GM12878 (cell line): ENCODE measurements around the gene COX10. TPM values are rescaled to one million over a fixed set of nuclear protein-coding genes. Genes with fewer than 3 reads are reported as not detected.
A peak's percentile ranks its signal among the peaks of the same experiment; 100 is the strongest.

Experiments
- BCL3 ChIP-seq: IDR thresholded peaks from 2 replicates; pipeline ENCODE4 v1.6.1; 2011; ENCODE audit warnings: borderline replicate concordance, low read depth, mild to moderate bottlenecking, moderate library complexity, low read length; ENCODE audit not compliant: insufficient read depth, poor library complexity, severe bottlenecking
- GABPA ChIP-seq: IDR thresholded peaks from 2 replicates; pipeline ENCODE4 v1.6.1; 2014; ENCODE audit warnings: antibody characterized with exemption, low read depth, mild to moderate bottlenecking, inconsistent platforms
- HSF1 ChIP-seq: fragments of 150-350 bp; IDR thresholded peaks from 2 replicates; pipeline ENCODE4 v1.6.1; 2014; ENCODE audit warnings: mild to moderate bottlenecking, low read depth, low read length
- MEF2B ChIP-seq: fragments of 450-650 bp; IDR thresholded peaks from 2 replicates; pipeline ENCODE4 v1.6.1; 2018; ENCODE audit warnings: mild to moderate bottlenecking, moderate library complexity; ENCODE audit not compliant: partially characterized antibody, poor library complexity, severe bottlenecking
- SMARCA5 ChIP-seq: fragments of 450-650 bp; IDR thresholded peaks from 2 replicates; pipeline ENCODE4 v1.6.1; 2017; ENCODE audit warnings: mild to moderate bottlenecking
- STAT3 ChIP-seq: IDR thresholded peaks from 2 replicates; pipeline ENCODE4 v1.6.1; 2011; ENCODE audit warnings: low read depth, low read length, improper control_type of control experiment
- SUZ12 ChIP-seq: fragments of 200-600 bp; sonication (generic); IDR thresholded peaks from one replicate; pipeline ENCODE4 v1.6.1; 2018; ENCODE audit warnings: antibody characterized with exemption, mild to moderate bottlenecking; ENCODE audit not compliant: unreplicated experiment
- WRNIP1 ChIP-seq: IDR thresholded peaks from 2 replicates; pipeline ENCODE4 v1.6.1; 2011; ENCODE audit warnings: low read depth, low read length, improper control_type of control experiment, borderline replicate concordance
- YY1 ChIP-seq: IDR thresholded peaks from 2 replicates; pipeline ENCODE4 v1.6.1; 2011; ENCODE audit warnings: low read depth, mild to moderate bottlenecking, low read length
- ZNF207 ChIP-seq: fragments of 450-650 bp; IDR thresholded peaks from 2 replicates; pipeline ENCODE4 v1.6.1; 2014; ENCODE audit warnings: antibody characterized with exemption, mild to moderate bottlenecking, borderline replicate concordance
- ZNF217 ChIP-seq: fragments of 450-650 bp; IDR thresholded peaks from 2 replicates; pipeline ENCODE4 v1.6.1; 2017; ENCODE audit warnings: antibody characterized with exemption, mild to moderate bottlenecking
- polyA plus RNA-seq, 11 experiments: library from polyadenylated mRNA; depleted of rRNA in 4 of 11; unstranded in 6 of 11; stranded (reverse) in 5 of 11; fragments of >200 nt; fragmentation: Nextera tagmentation in 4 of 11; fragmentation: Illumina TruSeq in 1 of 11; extraction: Ambion mirVana in 4 of 11; extraction: Trizol in 1 of 11; gene quantifications; 1 replicate in 1 of 11; 2 replicates in 10 of 11; pipeline versions ENCODE4 v1.2.1 to v1.2.3, GENCODE V29; 2011 to 2016; ENCODE audit warnings: inconsistent platforms in 2 of 11, missing spikeins in 2 of 11, low read depth in 1 of 11
- total RNA-seq, 4 experiments: library from RNA; depleted of rRNA in 3 of 4; stranded (reverse); fragments of >200 nt in 3 of 4; fragmentation: Illumina TruSeq in 1 of 4; extraction: Trizol in 1 of 4; gene quantifications; 2 replicates each; pipeline versions ENCODE4 v1.2.1 to v1.2.3, GENCODE V29; 2013 to 2021
- TF ChIP-seq, protein P1 (sequence below): fragments of 450-650 bp; IDR thresholded peaks from 2 replicates; pipeline ENCODE4 v1.6.1; 2018; ENCODE audit warnings: mild to moderate bottlenecking, low read depth, moderate library complexity; ENCODE audit not compliant: partially characterized antibody
- TF ChIP-seq, protein P2 (sequence below): fragments of 450-650 bp; formaldehyde crosslinking; IDR thresholded peaks from 2 replicates; pipeline ENCODE4 v1.5.0; 2022; ENCODE audit warnings: mild to moderate bottlenecking, missing genetic modification characterization
- TF ChIP-seq, protein P3 (sequence below): fragments of 450-650 bp; conservative IDR thresholded peaks from 2 replicates; pipeline ENCODE4 v1.6.1; 2017; ENCODE audit warnings: mild to moderate bottlenecking, moderate library complexity
- TF ChIP-seq, protein P4 (sequence below): fragments of 450-650 bp; IDR thresholded peaks from 2 replicates; pipeline ENCODE4 v1.6.1; 2017; ENCODE audit warnings: low read depth, mild to moderate bottlenecking, moderate library complexity

The COX10 gene
- total and polyA plus RNA-seq, 10 of the 15 experiments (the other 5 are each of a cell fraction or from before 2014, with no cell fraction given), result 9.6 to 29.4 (median 21.3) TPM

DNA sequence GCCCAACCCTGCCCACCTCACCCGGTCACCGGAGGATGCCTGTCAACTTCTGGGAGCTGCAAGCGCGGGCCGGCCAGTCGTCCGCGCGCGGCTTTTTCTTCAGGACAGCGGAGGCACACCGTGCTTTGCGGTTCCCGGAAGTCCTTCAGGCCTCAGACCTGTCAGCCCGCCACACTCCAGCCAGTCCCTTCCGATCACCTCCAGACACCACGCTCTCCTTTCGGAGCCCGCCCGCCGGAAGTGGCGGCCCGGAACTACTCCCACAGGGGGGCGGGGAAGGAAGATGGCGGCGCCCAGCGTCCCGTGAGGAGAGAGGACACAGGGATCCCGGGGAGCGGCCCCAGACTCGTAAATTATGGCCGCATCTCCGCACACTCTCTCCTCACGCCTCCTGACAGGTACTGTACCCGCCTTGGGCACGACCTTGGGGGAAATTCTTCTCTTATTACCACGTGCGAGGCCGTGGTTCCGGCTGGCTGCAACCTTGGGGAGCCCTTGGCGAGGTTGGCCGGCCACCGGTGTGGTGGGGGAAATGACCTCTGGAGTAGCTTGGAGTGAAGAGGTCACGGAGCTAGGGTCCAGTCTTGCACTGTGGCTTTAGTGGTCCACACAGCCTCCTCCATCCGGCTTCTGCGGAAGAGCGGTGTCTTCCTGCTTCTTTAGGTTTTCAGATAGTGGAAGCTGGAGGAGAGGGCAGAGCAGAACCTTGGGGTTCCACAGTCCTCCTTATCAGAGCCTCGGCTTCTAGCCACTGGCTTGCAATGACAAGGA, at the start of gene COX10 (continued):
- TF ChIP-seq, protein P1, sequence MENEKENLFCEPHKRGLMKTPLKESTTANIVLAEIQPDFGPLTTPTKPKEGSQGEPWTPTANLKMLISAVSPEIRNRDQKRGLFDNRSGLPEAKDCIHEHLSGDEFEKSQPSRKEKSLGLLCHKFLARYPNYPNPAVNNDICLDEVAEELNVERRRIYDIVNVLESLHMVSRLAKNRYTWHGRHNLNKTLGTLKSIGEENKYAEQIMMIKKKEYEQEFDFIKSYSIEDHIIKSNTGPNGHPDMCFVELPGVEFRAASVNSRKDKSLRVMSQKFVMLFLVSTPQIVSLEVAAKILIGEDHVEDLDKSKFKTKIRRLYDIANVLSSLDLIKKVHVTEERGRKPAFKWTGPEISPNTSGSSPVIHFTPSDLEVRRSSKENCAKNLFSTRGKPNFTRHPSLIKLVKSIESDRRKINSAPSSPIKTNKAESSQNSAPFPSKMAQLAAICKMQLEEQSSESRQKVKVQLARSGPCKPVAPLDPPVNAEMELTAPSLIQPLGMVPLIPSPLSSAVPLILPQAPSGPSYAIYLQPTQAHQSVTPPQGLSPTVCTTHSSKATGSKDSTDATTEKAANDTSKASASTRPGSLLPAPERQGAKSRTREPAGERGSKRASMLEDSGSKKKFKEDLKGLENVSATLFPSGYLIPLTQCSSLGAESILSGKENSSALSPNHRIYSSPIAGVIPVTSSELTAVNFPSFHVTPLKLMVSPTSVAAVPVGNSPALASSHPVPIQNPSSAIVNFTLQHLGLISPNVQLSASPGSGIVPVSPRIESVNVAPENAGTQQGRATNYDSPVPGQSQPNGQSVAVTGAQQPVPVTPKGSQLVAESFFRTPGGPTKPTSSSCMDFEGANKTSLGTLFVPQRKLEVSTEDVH, result peak; percentile 63
- TF ChIP-seq ZNF217 (no peak), YY1 (peak; percentile 99), SMARCA5 (0 out of 2 replicates have a peak, but pooled peaks have one; percentile 58), GABPA (peak; percentile 96), WRNIP1 (no peak), ZNF207 (0 out of 2 replicates have a peak, but pooled peaks have one; percentile 19), STAT3 (no peak), BCL3 (no peak), HSF1 (no peak), MEF2B (no peak), SUZ12 (no peak)
- TF ChIP-seq, protein P2, sequence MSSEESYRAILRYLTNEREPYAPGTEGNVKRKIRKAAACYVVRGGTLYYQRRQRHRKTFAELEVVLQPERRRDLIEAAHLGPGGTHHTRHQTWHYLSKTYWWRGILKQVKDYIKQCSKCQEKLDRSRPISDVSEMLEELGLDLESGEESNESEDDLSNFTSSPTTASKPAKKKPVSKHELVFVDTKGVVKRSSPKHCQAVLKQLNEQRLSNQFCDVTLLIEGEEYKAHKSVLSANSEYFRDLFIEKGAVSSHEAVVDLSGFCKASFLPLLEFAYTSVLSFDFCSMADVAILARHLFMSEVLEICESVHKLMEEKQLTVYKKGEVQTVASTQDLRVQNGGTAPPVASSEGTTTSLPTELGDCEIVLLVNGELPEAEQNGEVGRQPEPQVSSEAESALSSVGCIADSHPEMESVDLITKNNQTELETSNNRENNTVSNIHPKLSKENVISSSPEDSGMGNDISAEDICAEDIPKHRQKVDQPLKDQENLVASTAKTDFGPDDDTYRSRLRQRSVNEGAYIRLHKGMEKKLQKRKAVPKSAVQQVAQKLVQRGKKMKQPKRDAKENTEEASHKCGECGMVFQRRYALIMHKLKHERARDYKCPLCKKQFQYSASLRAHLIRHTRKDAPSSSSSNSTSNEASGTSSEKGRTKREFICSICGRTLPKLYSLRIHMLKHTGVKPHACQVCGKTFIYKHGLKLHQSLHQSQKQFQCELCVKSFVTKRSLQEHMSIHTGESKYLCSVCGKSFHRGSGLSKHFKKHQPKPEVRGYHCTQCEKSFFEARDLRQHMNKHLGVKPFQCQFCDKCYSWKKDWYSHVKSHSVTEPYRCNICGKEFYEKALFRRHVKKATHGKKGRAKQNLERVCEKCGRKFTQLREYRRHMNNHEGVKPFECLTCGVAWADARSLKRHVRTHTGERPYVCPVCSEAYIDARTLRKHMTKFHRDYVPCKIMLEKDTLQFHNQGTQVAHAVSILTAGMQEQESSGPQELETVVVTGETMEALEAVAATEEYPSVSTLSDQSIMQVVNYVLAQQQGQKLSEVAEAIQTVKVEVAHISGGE, result no peak
- TF ChIP-seq, protein P3, sequence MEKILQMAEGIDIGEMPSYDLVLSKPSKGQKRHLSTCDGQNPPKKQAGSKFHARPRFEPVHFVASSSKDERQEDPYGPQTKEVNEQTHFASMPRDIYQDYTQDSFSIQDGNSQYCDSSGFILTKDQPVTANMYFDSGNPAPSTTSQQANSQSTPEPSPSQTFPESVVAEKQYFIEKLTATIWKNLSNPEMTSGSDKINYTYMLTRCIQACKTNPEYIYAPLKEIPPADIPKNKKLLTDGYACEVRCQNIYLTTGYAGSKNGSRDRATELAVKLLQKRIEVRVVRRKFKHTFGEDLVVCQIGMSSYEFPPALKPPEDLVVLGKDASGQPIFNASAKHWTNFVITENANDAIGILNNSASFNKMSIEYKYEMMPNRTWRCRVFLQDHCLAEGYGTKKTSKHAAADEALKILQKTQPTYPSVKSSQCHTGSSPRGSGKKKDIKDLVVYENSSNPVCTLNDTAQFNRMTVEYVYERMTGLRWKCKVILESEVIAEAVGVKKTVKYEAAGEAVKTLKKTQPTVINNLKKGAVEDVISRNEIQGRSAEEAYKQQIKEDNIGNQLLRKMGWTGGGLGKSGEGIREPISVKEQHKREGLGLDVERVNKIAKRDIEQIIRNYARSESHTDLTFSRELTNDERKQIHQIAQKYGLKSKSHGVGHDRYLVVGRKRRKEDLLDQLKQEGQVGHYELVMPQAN, result peak; percentile 88
- TF ChIP-seq, protein P4, sequence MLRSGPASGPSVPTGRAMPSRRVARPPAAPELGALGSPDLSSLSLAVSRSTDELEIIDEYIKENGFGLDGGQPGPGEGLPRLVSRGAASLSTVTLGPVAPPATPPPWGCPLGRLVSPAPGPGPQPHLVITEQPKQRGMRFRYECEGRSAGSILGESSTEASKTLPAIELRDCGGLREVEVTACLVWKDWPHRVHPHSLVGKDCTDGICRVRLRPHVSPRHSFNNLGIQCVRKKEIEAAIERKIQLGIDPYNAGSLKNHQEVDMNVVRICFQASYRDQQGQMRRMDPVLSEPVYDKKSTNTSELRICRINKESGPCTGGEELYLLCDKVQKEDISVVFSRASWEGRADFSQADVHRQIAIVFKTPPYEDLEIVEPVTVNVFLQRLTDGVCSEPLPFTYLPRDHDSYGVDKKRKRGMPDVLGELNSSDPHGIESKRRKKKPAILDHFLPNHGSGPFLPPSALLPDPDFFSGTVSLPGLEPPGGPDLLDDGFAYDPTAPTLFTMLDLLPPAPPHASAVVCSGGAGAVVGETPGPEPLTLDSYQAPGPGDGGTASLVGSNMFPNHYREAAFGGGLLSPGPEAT, result peak; percentile 92
